ENCODE results near the gene MTMR8. TPM values are rescaled to one million over a fixed set of nuclear protein-coding genes. Genes with fewer than 3 reads are reported as not detected.

Gene MTMR8
- total RNA-seq, 1 donor from 2014 or later: 7.1 TPM

DNA sequence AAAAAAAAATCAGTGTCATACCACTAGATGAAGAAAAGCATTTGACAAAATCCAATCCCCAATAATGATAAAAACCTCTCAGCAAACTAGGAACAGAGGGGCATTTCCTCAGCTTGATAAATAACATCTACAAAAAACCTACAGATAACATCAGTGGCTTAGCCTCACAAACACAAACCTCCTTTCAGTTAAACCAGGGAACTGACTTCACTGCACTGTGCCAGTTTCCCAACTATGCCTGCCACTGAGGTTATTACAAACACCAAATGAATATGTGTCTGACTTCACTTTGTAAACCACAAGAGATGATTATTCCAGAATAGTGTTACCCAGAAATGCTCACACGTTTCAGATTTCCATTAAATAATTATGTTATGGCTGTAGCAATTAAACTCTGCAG, 15.3 kb downstream of the MTMR8 start:
- Mint-ChIP-seq H3K9me3 (peaks cover 32% of the 10 kb centered on the region), H3K27ac (no peak overlapping the region), H3K27me3 (ENCODE audit: insufficient read depth) (no peaks in the 10 kb centered on the region), H3K4me3 (no peak overlapping the region), H3K4me1 (ENCODE audit: low read depth) (no peaks in the 10 kb centered on the region), H3K36me3 (ENCODE audit: low read depth) (peaks cover 7% of the 10 kb centered on the region)
- intact Hi-C loops (cut with micrococcal nuclease): no loop called here
- no peak for DNase-seq (ENCODE audit: low spot score)

DNA sequence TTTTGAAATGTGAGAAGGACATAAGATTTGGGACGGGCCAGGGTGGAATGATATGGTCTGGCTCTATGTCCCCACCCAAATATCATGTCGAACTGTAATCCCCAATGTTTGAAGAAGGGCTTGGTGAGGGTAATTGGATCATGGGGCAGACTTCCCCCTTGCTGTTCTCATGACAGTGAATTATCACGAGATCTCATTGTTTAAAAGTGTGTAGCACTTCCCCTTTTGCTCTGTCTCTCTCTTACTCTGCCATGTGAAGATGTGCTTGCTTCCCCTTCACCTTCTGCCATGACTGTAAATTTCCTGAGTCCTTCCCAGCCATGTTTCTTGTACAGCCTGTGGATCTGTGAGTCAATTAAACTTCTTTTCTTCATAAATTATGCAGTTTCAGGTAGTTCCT, 17.5 kb downstream of the MTMR8 start:
- DNase-seq (ENCODE audit: low spot score): no peak
- Mint-ChIP-seq H3K27me3 (ENCODE audit: insufficient read depth) (no peaks in the 10 kb centered on the region), H3K27ac (no peak overlapping the region), H3K4me1 (ENCODE audit: low read depth) (no peaks in the 10 kb centered on the region), H3K9me3 (peaks cover 26% of the 10 kb centered on the region), H3K4me3 (no peak overlapping the region), H3K36me3 (ENCODE audit: low read depth) (peaks cover 2% of the 10 kb centered on the region)
- intact Hi-C loops (cut with micrococcal nuclease): no loop called here

DNA sequence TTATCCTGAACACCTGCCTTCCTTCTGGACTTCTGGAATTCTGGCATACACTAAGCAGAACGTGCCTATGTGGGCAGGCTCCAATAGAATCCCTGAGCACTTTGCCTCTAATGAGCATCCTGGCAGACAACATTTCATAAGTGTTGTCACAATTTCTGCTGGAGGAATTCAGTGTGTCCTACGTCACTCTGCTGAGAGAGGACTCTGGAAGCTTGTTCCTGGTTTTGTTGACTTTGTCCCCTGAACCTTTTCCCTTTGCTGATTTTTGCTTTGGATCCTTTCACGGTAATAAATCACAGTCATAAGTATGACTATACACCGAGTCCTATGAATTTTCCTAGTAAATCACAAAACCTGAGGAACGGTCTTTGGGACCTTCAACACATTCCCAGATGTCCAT, 43.2 kb downstream of the MTMR8 start:
- Mint-ChIP-seq H3K9me3 (no peaks in the 10 kb centered on the region), H3K27ac (no peak overlapping the region), H3K4me1 (ENCODE audit: low read depth) (no peaks in the 10 kb centered on the region), H3K36me3 (ENCODE audit: low read depth) (peaks cover 28% of the 10 kb centered on the region), H3K4me3 (no peak overlapping the region), H3K27me3 (ENCODE audit: insufficient read depth) (no peaks in the 10 kb centered on the region)
- intact Hi-C loops (cut with micrococcal nuclease): no loop called here
- DNase-seq (ENCODE audit: low spot score): no peak

DNA sequence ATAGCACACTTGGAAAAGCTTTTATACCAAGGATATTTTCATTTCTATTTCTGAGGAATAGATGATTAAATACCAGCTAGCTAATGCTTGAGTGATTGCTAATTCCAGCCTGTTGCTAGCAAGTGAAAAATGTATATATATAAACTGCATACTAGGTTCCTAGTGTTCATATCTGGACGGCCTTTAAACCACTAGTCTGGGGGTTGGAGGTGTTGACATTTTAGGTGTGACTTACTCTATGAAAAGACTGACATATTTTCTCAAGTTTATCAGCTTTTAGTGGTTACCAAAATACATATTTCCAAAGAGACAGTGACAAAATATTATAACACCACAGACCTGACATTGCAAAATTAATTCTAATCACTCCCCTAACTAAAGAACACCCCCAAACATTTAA, 44.7 kb downstream of the MTMR8 start:
- no peak overlapping the region for H3K27ac Mint-ChIP-seq
- no peaks in the 10 kb centered on the region for H3K4me1 Mint-ChIP-seq (ENCODE audit: low read depth)
- H3K36me3 Mint-ChIP-seq (ENCODE audit: low read depth): peaks cover 27% of the 10 kb centered on the region
- no peaks in the 10 kb centered on the region for H3K27me3 Mint-ChIP-seq (ENCODE audit: insufficient read depth)
- H3K4me3 Mint-ChIP-seq: no peak overlapping the region
- no peak for DNase-seq (ENCODE audit: low spot score)
- intact Hi-C loops (cut with micrococcal nuclease): no loop called here
- H3K9me3 Mint-ChIP-seq: no peaks in the 10 kb centered on the region

DNA sequence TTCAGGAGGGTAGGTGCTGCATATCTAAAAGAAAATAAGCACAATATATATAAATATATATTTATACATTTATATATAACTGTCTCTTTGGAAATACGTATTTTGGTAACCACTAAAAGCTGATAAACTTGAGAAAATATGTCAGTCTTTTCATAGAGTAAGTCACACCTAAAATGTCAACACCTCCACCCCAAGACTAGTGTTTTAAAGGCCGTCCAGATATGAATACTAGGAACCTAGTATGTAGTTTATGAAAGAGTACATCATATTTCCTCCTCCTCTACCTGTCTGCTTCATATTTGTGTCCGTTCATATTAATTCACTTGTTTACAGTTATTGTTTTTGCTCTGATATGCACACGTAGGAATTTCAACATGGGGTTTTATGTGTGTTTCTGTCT, 45.2 kb downstream of the MTMR8 start:
- H3K27ac Mint-ChIP-seq: no peak overlapping the region
- no peaks in the 10 kb centered on the region for H3K4me1 Mint-ChIP-seq (ENCODE audit: low read depth)
- no peaks in the 10 kb centered on the region for H3K9me3 Mint-ChIP-seq
- H3K36me3 Mint-ChIP-seq (ENCODE audit: low read depth): peaks cover 23% of the 10 kb centered on the region
- no peaks in the 10 kb centered on the region for H3K27me3 Mint-ChIP-seq (ENCODE audit: insufficient read depth)
- intact Hi-C loops (cut with micrococcal nuclease): no loop called here
- DNase-seq (ENCODE audit: low spot score): no peak
- H3K4me3 Mint-ChIP-seq: no peak overlapping the region

DNA sequence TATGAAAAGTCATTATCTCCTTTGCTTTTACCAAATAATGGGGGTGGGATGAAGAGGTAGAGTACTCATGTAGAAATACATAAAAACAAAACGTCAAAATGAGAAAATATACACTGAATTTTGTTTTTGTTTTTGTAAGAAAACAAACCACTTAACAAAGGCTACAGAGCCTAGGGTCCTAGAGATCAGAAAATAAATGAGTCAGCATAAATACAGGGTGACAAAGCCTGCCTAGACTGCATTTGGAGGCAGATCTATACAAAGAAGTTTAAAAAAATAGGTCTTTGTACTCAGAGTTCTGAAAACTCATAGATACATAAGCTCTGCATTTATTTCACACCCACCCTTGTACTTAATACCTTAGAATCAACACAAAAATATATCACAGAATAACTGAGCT, 52.4 kb downstream of the MTMR8 start:
- Mint-ChIP-seq H3K9me3 (no peaks in the 10 kb centered on the region), H3K4me3 (no peak overlapping the region), H3K36me3 (ENCODE audit: low read depth) (peaks cover 14% of the 10 kb centered on the region), H3K27ac (no peak overlapping the region), H3K27me3 (ENCODE audit: insufficient read depth) (no peaks in the 10 kb centered on the region), H3K4me1 (ENCODE audit: low read depth) (no peaks in the 10 kb centered on the region)
- intact Hi-C loops (cut with micrococcal nuclease): no loop called here
- DNase-seq (ENCODE audit: low spot score): no peak

DNA sequence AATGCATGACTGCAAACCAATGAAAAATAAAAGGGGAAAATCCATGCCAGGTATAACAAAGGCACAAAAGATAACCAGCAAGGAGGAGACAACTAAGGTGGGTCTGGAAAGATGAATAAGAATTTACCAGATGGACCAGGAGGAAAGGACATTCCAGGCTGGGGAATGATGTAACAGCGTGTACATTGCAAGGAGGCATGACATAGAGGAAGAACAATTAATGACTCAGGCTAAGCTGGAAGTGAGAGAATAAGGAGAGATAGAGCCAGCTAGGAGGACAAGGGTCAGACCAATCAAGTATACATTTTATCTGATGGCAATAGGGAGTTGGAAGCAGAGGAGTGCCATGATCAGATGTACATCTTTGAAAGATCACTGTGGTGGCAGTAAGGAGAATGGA, 57.0 kb downstream of the MTMR8 start:
- peaks cover 16% of the 10 kb centered on the region for H3K36me3 Mint-ChIP-seq (ENCODE audit: low read depth)
- no peaks in the 10 kb centered on the region for H3K4me1 Mint-ChIP-seq (ENCODE audit: low read depth)
- intact Hi-C loops (cut with micrococcal nuclease): no loop called here
- no peak overlapping the region for H3K4me3 Mint-ChIP-seq
- no peaks in the 10 kb centered on the region for H3K27me3 Mint-ChIP-seq (ENCODE audit: insufficient read depth)
- H3K9me3 Mint-ChIP-seq: no peaks in the 10 kb centered on the region
- no peak overlapping the region for H3K27ac Mint-ChIP-seq
- no peak for DNase-seq (ENCODE audit: low spot score)

DNA sequence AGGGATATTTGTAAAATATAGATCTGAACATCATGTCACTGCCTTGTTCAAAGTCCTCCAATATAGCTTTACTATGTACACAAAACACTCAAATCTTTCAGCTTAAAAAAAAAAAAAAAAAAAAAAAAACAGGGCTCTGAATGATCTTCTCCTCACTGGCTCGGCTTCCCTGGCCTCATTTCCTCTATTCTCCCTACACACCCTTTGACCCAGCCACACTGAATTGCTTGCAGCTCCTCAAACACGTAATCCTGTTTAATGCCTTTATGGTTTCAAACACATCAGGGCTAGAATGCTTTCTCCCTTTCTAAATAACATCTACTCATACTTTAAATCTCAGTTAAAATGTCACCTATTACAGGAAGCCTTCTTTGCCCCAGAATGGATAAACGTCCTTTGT, 60.8 kb downstream of the MTMR8 start:
- Mint-ChIP-seq H3K9me3 (no peaks in the 10 kb centered on the region), H3K27ac (no peak overlapping the region), H3K27me3 (ENCODE audit: insufficient read depth) (no peaks in the 10 kb centered on the region), H3K4me1 (ENCODE audit: low read depth) (no peaks in the 10 kb centered on the region), H3K4me3 (no peak overlapping the region), H3K36me3 (ENCODE audit: low read depth) (peaks cover 11% of the 10 kb centered on the region)
- DNase-seq (ENCODE audit: low spot score): no peak
- intact Hi-C loops (cut with micrococcal nuclease): no loop called here

DNA sequence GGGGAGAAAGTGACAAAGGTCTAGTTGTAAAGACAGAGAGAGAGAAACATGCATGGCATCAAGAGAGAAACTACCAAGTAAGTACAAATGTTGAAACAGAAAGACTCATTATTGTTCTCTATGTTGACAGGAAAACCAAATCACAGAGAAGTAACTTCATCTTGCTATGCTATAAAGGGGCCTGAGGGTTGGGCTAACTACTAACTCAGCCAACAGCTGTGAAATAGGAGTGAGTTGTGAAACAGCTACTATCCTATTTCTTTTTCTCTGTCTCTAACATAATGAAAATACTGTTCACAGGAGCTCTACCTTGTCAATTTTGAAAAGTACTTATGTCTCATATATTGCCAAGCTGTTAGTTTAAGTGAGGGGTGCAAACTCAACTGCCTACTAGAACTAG, 65.0 kb downstream of the MTMR8 start:
- Mint-ChIP-seq H3K36me3 (ENCODE audit: low read depth) (peaks cover 17% of the 10 kb centered on the region), H3K27me3 (ENCODE audit: insufficient read depth) (no peaks in the 10 kb centered on the region), H3K27ac (no peak overlapping the region), H3K4me1 (ENCODE audit: low read depth) (no peaks in the 10 kb centered on the region), H3K4me3 (no peak overlapping the region), H3K9me3 (peaks cover 3% of the 10 kb centered on the region)
- no peak for DNase-seq (ENCODE audit: low spot score)
- intact Hi-C loops (cut with micrococcal nuclease): no loop called here

DNA sequence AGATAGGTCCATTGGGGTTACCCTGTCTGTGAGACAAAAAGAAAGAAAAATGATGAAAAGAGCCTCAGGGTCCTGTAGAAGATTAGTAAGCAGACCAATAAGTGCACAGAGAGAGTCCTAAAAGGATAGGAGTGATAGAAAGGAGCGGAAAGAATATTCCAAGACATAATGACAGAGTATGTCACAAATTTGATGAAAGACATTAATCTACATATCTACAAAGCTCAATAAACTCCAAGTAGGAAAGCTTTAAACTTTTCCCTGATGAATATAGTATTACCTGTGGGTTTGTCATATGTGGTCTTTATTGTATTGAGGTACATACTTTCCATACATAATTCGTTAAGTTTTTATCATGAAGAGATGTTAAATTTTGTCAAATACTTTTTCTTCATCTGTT, 73.7 kb downstream of the MTMR8 start:
- intact Hi-C loops (cut with micrococcal nuclease): no loop called here
- H3K27ac Mint-ChIP-seq: no peak overlapping the region
- H3K36me3 Mint-ChIP-seq (ENCODE audit: low read depth): peaks cover 21% of the 10 kb centered on the region
- DNase-seq (ENCODE audit: low spot score): no peak
- no peaks in the 10 kb centered on the region for H3K27me3 Mint-ChIP-seq (ENCODE audit: insufficient read depth)
- H3K9me3 Mint-ChIP-seq: peaks cover 12% of the 10 kb centered on the region
- no peak overlapping the region for H3K4me3 Mint-ChIP-seq
- H3K4me1 Mint-ChIP-seq (ENCODE audit: low read depth): no peaks in the 10 kb centered on the region

DNA sequence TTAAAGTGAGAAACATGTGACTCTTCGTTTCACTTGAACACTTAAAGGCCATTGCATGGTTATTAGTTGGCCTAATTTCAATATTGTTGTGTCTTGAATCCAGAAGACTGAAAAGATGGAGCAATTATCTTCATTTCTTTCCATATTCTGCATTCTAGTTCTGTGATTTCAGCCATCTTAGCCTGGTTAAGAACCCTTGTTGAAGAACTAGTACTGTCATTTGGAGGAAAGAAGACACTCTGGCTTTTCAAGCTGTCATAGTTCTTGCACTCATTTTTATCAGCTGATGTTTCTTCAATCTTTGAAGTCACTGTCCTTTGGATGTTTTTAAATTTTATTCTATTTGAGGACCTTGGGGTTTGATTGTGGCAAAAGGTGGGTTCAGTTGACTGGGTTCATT, 81.6 kb downstream of the MTMR8 start:
- intact Hi-C loops (cut with micrococcal nuclease): no loop called here
- peaks cover 20% of the 10 kb centered on the region for H3K9me3 Mint-ChIP-seq
- H3K4me1 Mint-ChIP-seq (ENCODE audit: low read depth): no peaks in the 10 kb centered on the region
- no peak overlapping the region for H3K27ac Mint-ChIP-seq
- no peak overlapping the region for H3K4me3 Mint-ChIP-seq
- H3K36me3 Mint-ChIP-seq (ENCODE audit: low read depth): no peaks in the 10 kb centered on the region
- no peaks in the 10 kb centered on the region for H3K27me3 Mint-ChIP-seq (ENCODE audit: insufficient read depth)
- DNase-seq (ENCODE audit: low spot score): no peak

DNA sequence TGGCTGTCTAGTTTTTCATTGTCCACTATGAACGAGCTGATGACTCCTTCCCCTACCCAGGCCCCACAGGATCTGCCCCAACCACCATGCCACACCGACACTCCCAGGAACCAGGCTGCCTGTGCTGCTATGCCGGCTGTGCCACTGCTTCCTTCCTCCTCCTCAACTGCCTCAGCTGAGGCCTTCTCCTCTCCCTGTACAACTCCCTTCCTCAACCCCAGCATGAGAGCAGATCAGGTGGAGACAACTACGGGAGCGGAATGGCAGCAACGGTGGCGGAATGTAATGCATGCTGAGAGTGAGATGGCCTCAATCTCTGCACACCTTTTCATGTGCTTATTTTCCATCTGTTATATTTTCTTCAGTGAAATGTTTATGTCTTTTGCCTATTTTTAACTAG, 88.5 kb downstream of the MTMR8 start:
- H3K27ac Mint-ChIP-seq: no peak overlapping the region
- no peaks in the 10 kb centered on the region for H3K27me3 Mint-ChIP-seq (ENCODE audit: insufficient read depth)
- no peaks in the 10 kb centered on the region for H3K4me1 Mint-ChIP-seq (ENCODE audit: low read depth)
- DNase-seq (ENCODE audit: low spot score): no peak
- peaks cover 14% of the 10 kb centered on the region for H3K9me3 Mint-ChIP-seq
- no peaks in the 10 kb centered on the region for H3K36me3 Mint-ChIP-seq (ENCODE audit: low read depth)
- no peak overlapping the region for H3K4me3 Mint-ChIP-seq
- intact Hi-C loops (cut with micrococcal nuclease): no loop called here

DNA sequence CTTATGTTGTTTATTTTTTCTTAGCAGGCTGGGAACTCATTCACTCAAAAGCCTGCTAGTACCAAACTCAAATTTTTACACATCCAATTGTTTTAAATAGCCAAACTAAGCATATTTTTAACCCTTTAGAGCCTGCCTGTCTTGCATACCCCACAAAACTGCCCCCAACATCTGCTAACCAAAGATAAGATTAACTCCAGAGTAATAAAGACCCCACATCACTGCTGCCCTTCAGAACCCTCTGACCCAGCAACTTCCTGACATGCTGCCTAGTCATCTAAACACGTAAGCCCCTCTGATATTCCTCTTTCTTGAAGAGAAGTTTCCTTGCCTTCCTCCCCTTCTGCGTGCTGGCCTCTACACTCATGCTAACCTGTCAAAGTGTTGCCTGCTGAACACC, 104.1 kb downstream of the MTMR8 start:
- DNase-seq (ENCODE audit: low spot score): no peak
- H3K36me3 Mint-ChIP-seq (ENCODE audit: low read depth): no peaks in the 10 kb centered on the region
- no peak overlapping the region for H3K4me3 Mint-ChIP-seq
- H3K4me1 Mint-ChIP-seq (ENCODE audit: low read depth): no peaks in the 10 kb centered on the region
- H3K27me3 Mint-ChIP-seq (ENCODE audit: insufficient read depth): no peaks in the 10 kb centered on the region
- H3K9me3 Mint-ChIP-seq: peaks cover 3% of the 10 kb centered on the region
- intact Hi-C loops (cut with micrococcal nuclease): no loop called here
- no peak overlapping the region for H3K27ac Mint-ChIP-seq

DNA sequence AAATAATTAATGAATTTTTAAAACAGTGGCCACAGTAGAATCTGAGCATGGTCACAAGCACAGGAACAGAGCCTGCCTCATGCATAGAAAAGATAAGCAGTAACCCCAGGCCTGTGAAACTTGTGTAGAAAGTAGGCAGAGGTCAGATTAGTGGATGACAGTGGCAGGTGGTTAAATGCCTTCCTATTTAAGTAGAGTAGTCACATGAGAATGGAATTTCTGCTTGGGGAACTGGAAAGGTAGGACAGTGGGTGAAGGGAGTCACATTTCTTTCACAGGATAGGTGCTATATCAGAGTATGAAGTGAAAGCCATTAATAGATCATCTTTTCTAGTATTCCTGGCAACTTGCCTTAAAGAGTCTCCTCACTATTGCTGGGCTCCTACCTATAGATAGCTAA, 130.0 kb downstream of the MTMR8 start:
- H3K36me3 Mint-ChIP-seq (ENCODE audit: low read depth): peaks cover 3% of the 10 kb centered on the region
- H3K9me3 Mint-ChIP-seq: no peaks in the 10 kb centered on the region
- no peak overlapping the region for H3K4me3 Mint-ChIP-seq
- H3K4me1 Mint-ChIP-seq (ENCODE audit: low read depth): no peaks in the 10 kb centered on the region
- DNase-seq (ENCODE audit: low spot score): no peak
- no peak overlapping the region for H3K27ac Mint-ChIP-seq
- H3K27me3 Mint-ChIP-seq (ENCODE audit: insufficient read depth): no peaks in the 10 kb centered on the region
- intact Hi-C loops (cut with micrococcal nuclease): no loop called here

Measured in activated T-helper 1 cell treated with anti-CD3 and anti-CD28 coated beads, Interleukin-12 subunit alpha, Interleukin-12 subunit beta, Interleukin-2, Interleukin-4 antibody, amounts not matched to agents 30 ng/mL and 10 ng/mL and 1 ng/mL, durations not matched to agents 14 hours and 24 hours and 36 hours (primary cell).